ENCODE results near the gene GFRA3.

- no peak for TF ChIP-seq POLR2AphosphoS5 (IDR thresholded peaks at IDR 0.05; ENCODE audit: low read depth, low read length)
- TF ChIP-seq FOXP2 (optimal IDR thresholded peaks at IDR 0.05; ENCODE audit: borderline replicate concordance, extremely low read depth, extremely low read length, insufficient read depth) = no peak
Measured at GRCh38 chr5:138258704-138259292, 15.6 kb downstream of the GFRA3 start.
